ENCODE measurements around the gene LTB. TPM values are rescaled to one million over a fixed set of nuclear protein-coding genes. Genes with fewer than 3 reads are reported as not detected.

LTB gene
- total and polyA plus RNA-seq, 9 of the 15 experiments (the other 6 are each of a cell fraction or from before 2014, with no cell fraction given) = 0.07 to 0.51 TPM; not detected in 7

DNA sequence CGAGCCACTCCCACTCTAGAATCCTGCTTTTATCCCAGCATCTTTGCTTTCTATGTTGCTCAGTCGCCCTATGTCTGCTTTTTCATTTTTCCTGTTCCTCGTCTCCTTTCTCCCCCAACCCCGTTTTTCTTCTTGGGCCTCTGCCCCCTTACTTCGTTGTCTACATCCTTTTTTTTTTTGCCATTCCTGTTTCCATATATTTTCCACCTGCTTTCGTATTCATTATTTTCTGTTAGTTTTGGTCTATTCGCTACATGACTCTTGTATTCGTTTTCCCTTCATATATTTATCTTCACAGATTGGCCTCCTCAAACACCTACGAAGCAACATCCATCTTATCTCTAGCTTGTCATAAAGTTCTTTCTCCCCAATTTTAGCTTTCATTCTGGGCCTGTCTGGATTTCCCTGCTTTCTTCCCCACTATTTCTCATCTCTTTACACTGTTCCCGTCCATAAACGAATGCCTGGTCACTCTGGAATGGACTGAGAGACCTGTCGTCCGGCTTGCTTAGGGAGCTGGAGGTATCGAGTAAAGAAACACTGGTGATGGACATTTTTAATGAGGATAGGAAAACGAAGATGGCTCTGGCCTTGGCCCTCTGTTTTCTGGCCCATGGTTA lies 39.2 kb upstream of the LTB start (continued):
- TF ChIP-seq, protein P1, sequence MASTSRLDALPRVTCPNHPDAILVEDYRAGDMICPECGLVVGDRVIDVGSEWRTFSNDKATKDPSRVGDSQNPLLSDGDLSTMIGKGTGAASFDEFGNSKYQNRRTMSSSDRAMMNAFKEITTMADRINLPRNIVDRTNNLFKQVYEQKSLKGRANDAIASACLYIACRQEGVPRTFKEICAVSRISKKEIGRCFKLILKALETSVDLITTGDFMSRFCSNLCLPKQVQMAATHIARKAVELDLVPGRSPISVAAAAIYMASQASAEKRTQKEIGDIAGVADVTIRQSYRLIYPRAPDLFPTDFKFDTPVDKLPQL (IDR thresholded peaks at IDR 0.05; ENCODE audit: extremely low read depth, insufficient read length) = no peak
- no peak for TF ChIP-seq ZNF785 (CRISPR knock-in tag; IDR thresholded peaks at IDR 0.05)
- 0 out of 2 replicates have a peak, but pooled peaks have one; percentile 54 for TF ChIP-seq CC2D1A (IDR thresholded peaks at IDR 0.05)
- peak; percentile 66; the same call in 1 of the 2 replicates for TF ChIP-seq ELF4 (CRISPR knock-in tag; IDR thresholded peaks at IDR 0.05)
- TF ChIP-seq ZC3H8 (IDR thresholded peaks at IDR 0.05) = peak; percentile 66; the same call in 1 of the 2 replicates
- peak; percentile 96; the same call in 1 of the 2 replicates for TF ChIP-seq BRD4 (IDR thresholded peaks at IDR 0.05)
- TF ChIP-seq LARP7 (IDR thresholded peaks at IDR 0.05) = peak; percentile 88
- no peak for TF ChIP-seq SRF (CRISPR knock-in tag; IDR thresholded peaks at IDR 0.05)
- TF ChIP-seq, protein P2, sequence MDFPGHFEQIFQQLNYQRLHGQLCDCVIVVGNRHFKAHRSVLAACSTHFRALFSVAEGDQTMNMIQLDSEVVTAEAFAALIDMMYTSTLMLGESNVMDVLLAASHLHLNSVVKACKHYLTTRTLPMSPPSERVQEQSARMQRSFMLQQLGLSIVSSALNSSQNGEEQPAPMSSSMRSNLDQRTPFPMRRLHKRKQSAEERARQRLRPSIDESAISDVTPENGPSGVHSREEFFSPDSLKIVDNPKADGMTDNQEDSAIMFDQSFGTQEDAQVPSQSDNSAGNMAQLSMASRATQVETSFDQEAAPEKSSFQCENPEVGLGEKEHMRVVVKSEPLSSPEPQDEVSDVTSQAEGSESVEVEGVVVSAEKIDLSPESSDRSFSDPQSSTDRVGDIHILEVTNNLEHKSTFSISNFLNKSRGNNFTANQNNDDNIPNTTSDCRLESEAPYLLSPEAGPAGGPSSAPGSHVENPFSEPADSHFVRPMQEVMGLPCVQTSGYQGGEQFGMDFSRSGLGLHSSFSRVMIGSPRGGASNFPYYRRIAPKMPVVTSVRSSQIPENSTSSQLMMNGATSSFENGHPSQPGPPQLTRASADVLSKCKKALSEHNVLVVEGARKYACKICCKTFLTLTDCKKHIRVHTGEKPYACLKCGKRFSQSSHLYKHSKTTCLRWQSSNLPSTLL (IDR thresholded peaks at IDR 0.05) = peak; percentile 55; the same call in 1 of the 2 replicates
- TF ChIP-seq CHD1 (IDR thresholded peaks at IDR 0.05; ENCODE audit: low read length) = peak; percentile 95
- TF ChIP-seq HDGF (IDR thresholded peaks at IDR 0.05) = 0 out of 2 replicates have a peak, but pooled peaks have one; percentile 85
- TF ChIP-seq ASH1L (IDR thresholded peaks at IDR 0.05; ENCODE audit: borderline replicate concordance, low read depth, partially characterized antibody) = peak; percentile 62
- TF ChIP-seq, protein P3, sequence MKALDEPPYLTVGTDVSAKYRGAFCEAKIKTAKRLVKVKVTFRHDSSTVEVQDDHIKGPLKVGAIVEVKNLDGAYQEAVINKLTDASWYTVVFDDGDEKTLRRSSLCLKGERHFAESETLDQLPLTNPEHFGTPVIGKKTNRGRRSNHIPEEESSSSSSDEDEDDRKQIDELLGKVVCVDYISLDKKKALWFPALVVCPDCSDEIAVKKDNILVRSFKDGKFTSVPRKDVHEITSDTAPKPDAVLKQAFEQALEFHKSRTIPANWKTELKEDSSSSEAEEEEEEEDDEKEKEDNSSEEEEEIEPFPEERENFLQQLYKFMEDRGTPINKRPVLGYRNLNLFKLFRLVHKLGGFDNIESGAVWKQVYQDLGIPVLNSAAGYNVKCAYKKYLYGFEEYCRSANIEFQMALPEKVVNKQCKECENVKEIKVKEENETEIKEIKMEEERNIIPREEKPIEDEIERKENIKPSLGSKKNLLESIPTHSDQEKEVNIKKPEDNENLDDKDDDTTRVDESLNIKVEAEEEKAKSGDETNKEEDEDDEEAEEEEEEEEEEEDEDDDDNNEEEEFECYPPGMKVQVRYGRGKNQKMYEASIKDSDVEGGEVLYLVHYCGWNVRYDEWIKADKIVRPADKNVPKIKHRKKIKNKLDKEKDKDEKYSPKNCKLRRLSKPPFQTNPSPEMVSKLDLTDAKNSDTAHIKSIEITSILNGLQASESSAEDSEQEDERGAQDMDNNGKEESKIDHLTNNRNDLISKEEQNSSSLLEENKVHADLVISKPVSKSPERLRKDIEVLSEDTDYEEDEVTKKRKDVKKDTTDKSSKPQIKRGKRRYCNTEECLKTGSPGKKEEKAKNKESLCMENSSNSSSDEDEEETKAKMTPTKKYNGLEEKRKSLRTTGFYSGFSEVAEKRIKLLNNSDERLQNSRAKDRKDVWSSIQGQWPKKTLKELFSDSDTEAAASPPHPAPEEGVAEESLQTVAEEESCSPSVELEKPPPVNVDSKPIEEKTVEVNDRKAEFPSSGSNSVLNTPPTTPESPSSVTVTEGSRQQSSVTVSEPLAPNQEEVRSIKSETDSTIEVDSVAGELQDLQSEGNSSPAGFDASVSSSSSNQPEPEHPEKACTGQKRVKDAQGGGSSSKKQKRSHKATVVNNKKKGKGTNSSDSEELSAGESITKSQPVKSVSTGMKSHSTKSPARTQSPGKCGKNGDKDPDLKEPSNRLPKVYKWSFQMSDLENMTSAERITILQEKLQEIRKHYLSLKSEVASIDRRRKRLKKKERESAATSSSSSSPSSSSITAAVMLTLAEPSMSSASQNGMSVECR (CRISPR knock-in tag; IDR thresholded peaks at IDR 0.05) = 0 out of 2 replicates have a peak, but pooled peaks have one; percentile 5
- TF ChIP-seq, protein P4, sequence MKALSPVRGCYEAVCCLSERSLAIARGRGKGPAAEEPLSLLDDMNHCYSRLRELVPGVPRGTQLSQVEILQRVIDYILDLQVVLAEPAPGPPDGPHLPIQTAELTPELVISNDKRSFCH (CRISPR knock-in tag; IDR thresholded peaks at IDR 0.05) = no peak
- TF ChIP-seq, protein P4 (tag; IDR thresholded peaks at IDR 0.05) = no peak
- no peak for TF ChIP-seq KDM2B (CRISPR knock-in tag; IDR thresholded peaks at IDR 0.05)
- TF ChIP-seq, protein P5, sequence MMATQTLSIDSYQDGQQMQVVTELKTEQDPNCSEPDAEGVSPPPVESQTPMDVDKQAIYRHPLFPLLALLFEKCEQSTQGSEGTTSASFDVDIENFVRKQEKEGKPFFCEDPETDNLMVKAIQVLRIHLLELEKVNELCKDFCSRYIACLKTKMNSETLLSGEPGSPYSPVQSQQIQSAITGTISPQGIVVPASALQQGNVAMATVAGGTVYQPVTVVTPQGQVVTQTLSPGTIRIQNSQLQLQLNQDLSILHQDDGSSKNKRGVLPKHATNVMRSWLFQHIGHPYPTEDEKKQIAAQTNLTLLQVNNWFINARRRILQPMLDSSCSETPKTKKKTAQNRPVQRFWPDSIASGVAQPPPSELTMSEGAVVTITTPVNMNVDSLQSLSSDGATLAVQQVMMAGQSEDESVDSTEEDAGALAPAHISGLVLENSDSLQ (IDR thresholded peaks at IDR 0.05) = 0 out of 2 replicates have a peak, but pooled peaks have one; percentile 19
- TF ChIP-seq, protein P6, sequence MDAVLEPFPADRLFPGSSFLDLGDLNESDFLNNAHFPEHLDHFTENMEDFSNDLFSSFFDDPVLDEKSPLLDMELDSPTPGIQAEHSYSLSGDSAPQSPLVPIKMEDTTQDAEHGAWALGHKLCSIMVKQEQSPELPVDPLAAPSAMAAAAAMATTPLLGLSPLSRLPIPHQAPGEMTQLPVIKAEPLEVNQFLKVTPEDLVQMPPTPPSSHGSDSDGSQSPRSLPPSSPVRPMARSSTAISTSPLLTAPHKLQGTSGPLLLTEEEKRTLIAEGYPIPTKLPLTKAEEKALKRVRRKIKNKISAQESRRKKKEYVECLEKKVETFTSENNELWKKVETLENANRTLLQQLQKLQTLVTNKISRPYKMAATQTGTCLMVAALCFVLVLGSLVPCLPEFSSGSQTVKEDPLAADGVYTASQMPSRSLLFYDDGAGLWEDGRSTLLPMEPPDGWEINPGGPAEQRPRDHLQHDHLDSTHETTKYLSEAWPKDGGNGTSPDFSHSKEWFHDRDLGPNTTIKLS (IDR thresholded peaks at IDR 0.05; ENCODE audit: borderline replicate concordance, low read depth) = peak; percentile 9; the same call in 1 of the 2 replicates

Measured in K562 (cell line).